GM18951 (cell line): ENCODE measurements around the gene AQR.
"Not testable (repeated sequence)": the region's sequence is repeated elsewhere in the genome, so short reads cannot be mapped to it uniquely, and the experiment has no call there.

Source experiments
- POLR2A ChIP-seq: IDR thresholded peaks from 4 replicates; pipeline ENCODE4 v1.6.1; 2011; ENCODE audit warnings: mild to moderate bottlenecking; ENCODE audit not compliant: insufficient read length, insufficient read depth; ENCODE audit errors: extremely low read depth
- in situ Hi-C: fragments of 300-500 bp; cut with MboI; formaldehyde crosslinking; loops from one replicate; pipeline ENCODE4 v1.12.0; 2022; ENCODE audit warnings: low sequenced_read_pairs, mixed read lengths, inconsistent platforms; ENCODE audit not compliant: unreplicated experiment

Gene AQR

GRCh38 chr15:34849364-34849959 lies 120.1 kb downstream of the AQR start:
- in situ Hi-C loops: no loop called here
- TF ChIP-seq POLR2A: no peak

DNA sequence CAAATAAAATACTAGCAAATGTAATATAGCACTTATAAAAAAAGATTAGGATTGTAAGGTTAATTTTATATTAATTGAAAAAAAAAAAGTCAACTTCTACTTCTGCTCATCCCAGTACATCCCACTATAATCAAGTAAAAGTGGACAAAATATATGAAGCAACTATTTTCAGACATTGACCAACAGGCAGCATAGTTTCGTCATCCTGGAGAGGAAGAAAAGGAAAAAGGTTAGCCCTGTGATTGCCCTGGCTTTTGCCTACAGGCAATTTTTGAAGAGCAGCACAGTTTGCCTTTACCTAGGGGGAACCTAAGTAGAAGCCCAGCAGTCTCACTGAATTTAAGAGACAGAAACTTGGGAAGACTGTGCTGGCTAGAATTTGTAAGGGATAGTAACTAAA lies 121.9 kb downstream of the AQR start:
- TF ChIP-seq POLR2A: no peak
- in situ Hi-C loops: no loop called here

- in situ Hi-C loops: no loop called here
- TF ChIP-seq POLR2A: no peak
These were observed 128.2 kb downstream of the AQR start for GRCh38 chr15:34841262-34841725.

DNA sequence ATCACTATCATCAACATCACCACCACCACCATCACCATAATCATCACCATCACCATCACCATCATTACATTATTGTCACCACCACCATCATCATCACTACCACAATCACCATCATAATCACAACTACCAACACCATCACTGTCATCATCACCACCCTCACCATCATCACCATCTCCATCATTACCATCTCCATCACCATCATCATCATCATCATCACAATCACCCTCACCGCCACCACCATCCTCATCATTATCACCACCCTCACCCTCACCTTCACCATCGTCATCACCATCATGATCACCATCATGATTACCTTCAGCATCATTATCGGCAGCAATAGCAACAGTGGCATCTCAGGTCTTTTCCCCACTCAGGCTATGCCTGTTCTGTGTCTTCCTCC lies 131.3 kb downstream of the AQR start:
- TF ChIP-seq POLR2A: no peak
- in situ Hi-C loops: no loop called here

- TF ChIP-seq POLR2A: no peak
- in situ Hi-C loops: no loop called here
These were observed 132.1 kb downstream of the AQR start for GRCh38 chr15:34837246-34838016.

- in situ Hi-C loops: no loop called here
- TF ChIP-seq POLR2A: no peak
These were observed 141.2 kb downstream of the AQR start for GRCh38 chr15:34828145-34828911.

DNA sequence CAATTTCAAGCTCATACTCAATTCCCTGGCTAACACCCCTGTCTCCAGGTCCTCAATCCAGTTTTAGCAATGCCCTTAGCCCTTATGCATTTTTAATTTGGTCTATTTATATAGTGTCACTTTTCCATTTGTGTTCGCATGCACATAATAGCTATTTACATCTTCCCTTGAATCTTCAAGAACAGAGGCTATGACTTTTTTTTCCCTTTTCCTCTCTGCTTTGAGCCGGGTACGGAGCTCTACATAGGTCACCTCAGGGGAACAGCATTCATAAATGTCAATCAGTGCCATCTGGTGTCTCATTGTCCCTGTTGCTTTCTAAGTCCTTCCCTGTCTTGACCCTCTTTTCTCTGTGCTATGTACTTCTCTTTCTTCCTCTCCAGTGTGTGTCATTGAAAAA lies 147.7 kb downstream of the AQR start:
- no peak for TF ChIP-seq POLR2A
- in situ Hi-C loops: no loop called here

DNA sequence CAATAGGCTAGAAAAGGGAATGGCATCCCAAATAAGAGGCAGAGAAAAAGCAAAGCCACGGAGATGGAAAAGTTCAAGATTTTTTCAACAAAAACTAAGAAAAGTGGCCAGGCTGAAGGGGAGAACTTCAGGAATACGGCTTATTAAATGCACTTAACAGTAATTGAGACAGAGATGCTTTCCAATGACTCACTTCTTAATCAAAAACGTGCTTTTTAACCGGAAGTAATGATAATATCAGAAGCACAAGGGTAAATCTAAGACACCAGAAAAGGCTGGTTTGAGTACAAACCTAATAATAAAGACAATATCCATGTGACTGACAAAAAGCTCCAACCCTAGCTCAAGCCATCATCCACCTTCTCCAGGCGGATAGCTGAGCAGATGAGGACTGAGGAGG lies 149.4 kb downstream of the AQR start:
- no peak for TF ChIP-seq POLR2A
- in situ Hi-C loops: no loop called here

- in situ Hi-C loops: no loop called here
- no peak for TF ChIP-seq POLR2A
These were observed 151.0 kb downstream of the AQR start for GRCh38 chr15:34818526-34818925.

DNA sequence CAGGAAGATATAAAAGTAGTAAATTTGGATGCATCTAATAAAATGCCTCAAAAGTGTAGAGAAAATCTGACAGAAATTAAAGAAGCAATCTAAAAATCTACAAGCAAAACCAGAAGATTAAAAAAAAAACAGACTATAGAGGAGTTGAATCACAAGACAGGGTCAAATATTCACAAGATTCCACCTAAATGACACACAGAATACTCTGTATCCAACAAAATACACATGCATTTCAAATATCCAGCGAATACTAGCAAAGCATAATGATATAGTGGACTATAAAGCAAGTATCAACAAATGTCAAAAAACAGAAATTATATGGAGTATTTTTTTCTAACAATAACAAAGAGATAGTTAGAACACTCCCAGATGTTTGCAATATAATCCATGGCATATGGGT lies 153.7 kb downstream of the AQR start:
- TF ChIP-seq POLR2A: no peak
- in situ Hi-C loops: no loop called here

DNA sequence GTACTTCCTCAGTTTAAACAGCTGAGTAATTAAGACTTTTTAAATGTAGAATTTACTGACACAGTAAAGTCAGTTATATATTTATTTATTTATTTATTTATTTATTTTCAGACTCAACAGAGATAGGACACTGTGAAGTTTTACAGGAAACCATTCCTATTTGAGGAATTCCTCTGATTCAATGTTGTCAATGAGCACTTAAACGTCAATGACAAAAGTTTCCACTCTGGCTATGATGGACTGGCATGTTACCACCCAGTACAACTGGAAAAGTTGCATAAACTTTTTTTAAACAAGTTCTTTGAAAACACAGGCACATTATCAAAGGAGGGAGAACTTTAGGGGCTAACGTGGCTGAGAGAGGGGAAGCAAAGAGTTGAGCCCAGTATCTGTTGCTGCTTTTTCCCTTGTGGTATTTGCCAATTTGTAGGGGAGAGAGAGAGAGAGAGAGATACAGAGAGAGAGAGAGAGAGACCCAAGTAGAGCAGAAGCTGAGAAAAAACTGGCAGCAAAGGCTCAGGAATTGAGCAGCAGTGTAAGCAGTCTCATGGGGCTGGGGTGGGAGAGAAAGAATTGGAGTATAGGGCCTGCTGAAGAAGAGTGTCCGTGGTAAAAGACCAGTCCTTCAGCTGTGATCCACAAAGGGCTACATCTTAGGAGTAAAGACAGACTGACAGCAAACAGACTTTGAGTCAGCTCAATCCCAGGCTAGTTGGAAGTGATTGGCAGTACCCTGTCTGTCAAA lies 155.9 kb downstream of the AQR start:
- no peak for TF ChIP-seq POLR2A
- in situ Hi-C loops: no loop called here

DNA sequence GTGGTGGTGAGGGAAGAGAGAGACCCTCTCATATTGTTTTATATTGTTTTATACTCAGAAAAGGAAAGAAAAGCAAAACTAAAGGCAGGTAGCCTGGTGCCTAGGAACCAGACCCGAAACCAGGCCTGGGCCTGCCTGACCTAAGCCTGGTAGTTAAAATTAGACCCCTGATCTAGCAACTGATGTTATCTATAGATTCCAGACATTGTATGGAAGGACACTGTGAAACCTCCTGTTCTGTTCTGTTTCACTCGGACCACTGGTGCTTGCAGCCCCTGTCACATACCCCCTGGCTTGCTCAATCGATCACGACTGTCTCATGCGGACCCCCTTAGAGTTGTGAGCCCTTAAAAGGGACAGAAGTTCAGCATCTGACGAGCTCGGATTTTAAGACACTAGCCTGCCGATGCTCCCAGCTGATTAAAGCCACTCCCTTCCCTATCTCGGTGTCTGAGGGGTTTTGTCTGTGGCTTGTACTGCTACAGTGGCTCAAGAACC lies 156.6 kb downstream of the AQR start:
- in situ Hi-C loops: not testable (repeated sequence)

- in situ Hi-C loops: no loop called here
- no peak for TF ChIP-seq POLR2A
These were observed 157.2 kb downstream of the AQR start for GRCh38 chr15:34812369-34812768.
